NT2/D1 (cell line): ENCODE measurements around the gene DGKE.

Source experiments
- YY1 ChIP-seq: IDR thresholded peaks from 2 replicates; pipeline ENCODE4 v1.6.1; 2011; ENCODE audit not compliant: insufficient read length, insufficient read depth
- ZNF274 ChIP-seq: IDR thresholded peaks from 2 replicates; pipeline ENCODE4 v1.6.1; 2011; ENCODE audit warnings: mild to moderate bottlenecking, low read depth, low read length

DNA sequence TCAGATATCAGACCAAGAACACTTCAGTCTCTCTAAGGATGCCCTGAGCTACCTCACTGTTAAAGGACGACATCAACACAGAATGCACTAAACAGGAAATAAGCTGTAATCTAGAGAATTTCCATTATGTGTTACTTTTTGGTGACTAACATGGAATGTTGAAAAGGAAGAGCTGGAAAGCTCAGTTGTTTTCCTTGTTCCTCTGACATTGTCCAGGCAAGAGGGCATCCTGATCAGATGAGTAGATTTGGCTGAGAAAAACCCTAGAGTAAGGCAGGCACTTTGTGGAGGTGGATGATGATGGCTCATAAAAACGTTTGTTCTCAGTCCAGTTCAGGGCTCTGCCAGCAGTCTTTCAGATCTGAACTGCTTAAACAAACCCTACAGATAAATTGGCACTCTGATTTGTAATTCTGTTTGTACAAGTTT is 34.0 kb downstream of the DGKE start:
- TF ChIP-seq YY1 (no peak), ZNF274 (no peak)
